ENCODE results near the gene RFX4.
"Not testable (repeated sequence)": the region's sequence is repeated elsewhere in the genome, so short reads cannot be mapped to it uniquely, and the experiment has no call there.

RFX4 gene

GRCh38 chr12:106724116-106724515, 141.3 kb downstream of the RFX4 start:
- in situ Hi-C loops (cut with MboI; ENCODE audit: low sequenced_read_pairs) = no loop called here

- in situ Hi-C loops (cut with MboI; ENCODE audit: low sequenced_read_pairs) = no loop called here
Measured at GRCh38 chr12:106724934-106725333, 142.1 kb downstream of the RFX4 start.

- in situ Hi-C loops (cut with MboI; ENCODE audit: low sequenced_read_pairs) = not testable (repeated sequence)
Measured at GRCh38 chr12:106726603-106727202, 143.9 kb downstream of the RFX4 start.

- in situ Hi-C loops (cut with MboI; ENCODE audit: low sequenced_read_pairs) = no loop called here
Measured at GRCh38 chr12:106729611-106730010, 146.8 kb downstream of the RFX4 start.

GRCh38 chr12:106732890-106733289, 150.1 kb downstream of the RFX4 start:
- in situ Hi-C loops (cut with MboI; ENCODE audit: low sequenced_read_pairs) = no loop called here

- in situ Hi-C loops (cut with MboI; ENCODE audit: low sequenced_read_pairs) = no loop called here
Measured at GRCh38 chr12:106733660-106734059, 150.9 kb downstream of the RFX4 start.

- in situ Hi-C loops (cut with MboI; ENCODE audit: low sequenced_read_pairs) = no loop called here
Measured at GRCh38 chr12:106736051-106736957, 153.5 kb downstream of the RFX4 start.

- in situ Hi-C loops (cut with MboI; ENCODE audit: low sequenced_read_pairs) = no loop called here
Measured at GRCh38 chr12:106739318-106739717, 156.5 kb downstream of the RFX4 start.

GRCh38 chr12:106739815-106740530, 157.2 kb downstream of the RFX4 start:
- in situ Hi-C loops (cut with MboI; ENCODE audit: low sequenced_read_pairs) = no loop called here

- in situ Hi-C loops (cut with MboI; ENCODE audit: low sequenced_read_pairs) = no loop called here
Measured at GRCh38 chr12:106740818-106741217, 158.0 kb downstream of the RFX4 start.

- in situ Hi-C loops (cut with MboI; ENCODE audit: low sequenced_read_pairs) = no loop called here
Measured at GRCh38 chr12:106741247-106741646, 158.4 kb downstream of the RFX4 start.

- in situ Hi-C loops (cut with MboI; ENCODE audit: low sequenced_read_pairs) = no loop called here
Measured at GRCh38 chr12:106743270-106743988, 160.6 kb downstream of the RFX4 start.

- in situ Hi-C loops (cut with MboI; ENCODE audit: low sequenced_read_pairs) = no loop called here
Measured at GRCh38 chr12:106744600-106744999, 161.8 kb downstream of the RFX4 start.

GRCh38 chr12:106745181-106745745, 162.5 kb downstream of the RFX4 start:
- in situ Hi-C loops (cut with MboI; ENCODE audit: low sequenced_read_pairs) = no loop called here

- in situ Hi-C loops (cut with MboI; ENCODE audit: low sequenced_read_pairs) = no loop called here
Measured at GRCh38 chr12:106747973-106748436, 165.2 kb downstream of the RFX4 start.

- in situ Hi-C loops (cut with MboI; ENCODE audit: low sequenced_read_pairs) = no loop called here
Measured at GRCh38 chr12:106750524-106750923, 167.7 kb downstream of the RFX4 start.

- in situ Hi-C loops (cut with MboI; ENCODE audit: low sequenced_read_pairs) = no loop called here
Measured at GRCh38 chr12:106753526-106753925, 170.7 kb downstream of the RFX4 start.

GRCh38 chr12:106754331-106754730, 171.5 kb downstream of the RFX4 start:
- in situ Hi-C loops (cut with MboI; ENCODE audit: low sequenced_read_pairs) = no loop called here

- in situ Hi-C loops (cut with MboI; ENCODE audit: low sequenced_read_pairs) = no loop called here
Measured at GRCh38 chr12:106757623-106758348, 175.0 kb downstream of the RFX4 start.

Data from HL-60/S4 treated with retinoic acid at 250 ng/mL for 4 days and 3 days (cell line).